Thoracic aorta (tissue), 2 donors: ENCODE data around the gene TLR5. TPM values are rescaled to one million over a fixed set of nuclear protein-coding genes. Genes with fewer than 3 reads are reported as not detected.

Experiments used
- ATAC-seq: fragments of 150-250 bp; one replicate; pipeline ENCODE4 v1.8.0; 2017; ENCODE audit warnings: low read depth; ENCODE audit not compliant: insufficient number of reproducible peaks, low FRiP score
- DNase-seq: peaks from one replicate; pipeline ENCODE4 v3.0.0-alpha.2; 2020; ENCODE audit warnings: low spot score
- H3K27ac ChIP-seq, 2 donors: fragments of 200-600 bp; sonication (generic); 1 replicate in 1 of 2; 2 replicates in 1 of 2; pipeline ENCODE4 v1.5.1; 2016; ENCODE audit warnings: mild to moderate bottlenecking in 2 of 2, moderate library complexity in 2 of 2
- H3K27me3 ChIP-seq: fragments of 200-600 bp; sonication (generic); replicated peaks from 2 replicates; pipeline ENCODE4 v1.6.0; 2016; ENCODE audit warnings: mild to moderate bottlenecking; ENCODE audit not compliant: insufficient read depth
- H3K36me3 ChIP-seq: fragments of 200-600 bp; sonication (generic); one replicate; pipeline ENCODE4 v1.5.1; 2016
- H3K4me1 ChIP-seq, 2 donors: fragments of 200-600 bp; sonication (generic); 1 replicate in 1 of 2; 2 replicates in 1 of 2; pipeline versions ENCODE4 v1.5.1 to v1.6.0; 2016; ENCODE audit warnings: low read depth in 2 of 2, mild to moderate bottlenecking in 1 of 2; ENCODE audit not compliant: control insufficient read depth in 1 of 2
- H3K4me3 ChIP-seq: fragments of 200-600 bp; sonication (generic); 2 replicates; pipeline ENCODE4 v1.5.1; 2016; ENCODE audit warnings: mild to moderate bottlenecking
- H3K9me3 ChIP-seq: fragments of 200-600 bp; sonication (generic); 2 replicates; pipeline ENCODE4 v1.5.1; 2016
- CTCF ChIP-seq: fragments of 200-600 bp; sonication (generic); IDR thresholded peaks from one replicate; pipeline ENCODE4 v1.5.1; 2019; ENCODE audit warnings: antibody characterized with exemption
- total RNA-seq, 2 donors: library from RNA; depleted of rRNA; stranded (reverse); fragments of >200 nt; gene quantifications; one replicate each; pipeline versions ENCODE4 v1.1.0 to v1.2.3, GENCODE V29; 2016

Gene TLR5
- total RNA-seq, 2 donors from 2014 or later: 5.4 to 20.2 TPM

- no peaks in the 10 kb centered on the region for H3K27me3 ChIP-seq
- TF ChIP-seq CTCF: no peak
- no peaks in the 10 kb centered on the region for H3K36me3 ChIP-seq
- ATAC-seq (no peak), DNase-seq (no peak)
- no peaks in the 10 kb centered on the region for H3K9me3 ChIP-seq
- H3K4me3 ChIP-seq: no peak overlapping the region
- H3K27ac ChIP-seq: no peak overlapping the region
- H3K4me1 ChIP-seq: peaks cover 11% of the 10 kb centered on the region in 2 donors
These were observed 4.8 kb upstream of the TLR5 start for GRCh38 chr1:223147873-223148272.

GRCh38 chr1:223147409-223147808 is 4.4 kb upstream of the TLR5 start:
- Histone ChIP-seq H3K4me3 (no peak overlapping the region), H3K36me3 (no peaks in the 10 kb centered on the region), H3K4me1 (peaks cover 14 to 15% of the 10 kb centered on the region in 2 donors), H3K9me3 (no peaks in the 10 kb centered on the region), H3K27me3 (no peaks in the 10 kb centered on the region), H3K27ac (no peak overlapping the region)
- TF ChIP-seq CTCF: no peak
- DNase-seq: no peak
- no peak for ATAC-seq

- ATAC-seq (no peak), DNase-seq (no peak)
- no peak overlapping the region for H3K4me3 ChIP-seq
- no peak for TF ChIP-seq CTCF
- H3K4me1 ChIP-seq: peaks cover 14 to 21% of the 10 kb centered on the region in 2 donors
- no peak overlapping the region for H3K27ac ChIP-seq
- no peaks in the 10 kb centered on the region for H3K36me3 ChIP-seq
- H3K27me3 ChIP-seq: no peaks in the 10 kb centered on the region
- H3K9me3 ChIP-seq: no peaks in the 10 kb centered on the region
These were observed 3.7 kb upstream of the TLR5 start for GRCh38 chr1:223146745-223147144.

GRCh38 chr1:223144914-223145313 is 1.9 kb upstream of the TLR5 start:
- DNase-seq (no peak), ATAC-seq (no peak)

GRCh38 chr1:223144431-223144830 is 1.4 kb upstream of the TLR5 start:
- Histone ChIP-seq H3K36me3 (no peaks in the 10 kb centered on the region), H3K27ac (no peak overlapping the region), H3K4me3 (no peak overlapping the region), H3K4me1 (peaks cover 14 to 21% of the 10 kb centered on the region in 2 donors), H3K9me3 (no peaks in the 10 kb centered on the region), H3K27me3 (no peaks in the 10 kb centered on the region)
- DNase-seq (no peak), ATAC-seq (no peak)
- no peak for TF ChIP-seq CTCF

More at GRCh38 chr1:223144914-223145313, 1.9 kb upstream of the TLR5 start:
- H3K9me3 ChIP-seq: no peaks in the 10 kb centered on the region
- no peaks in the 10 kb centered on the region for H3K27me3 ChIP-seq
- TF ChIP-seq CTCF: no peak
- no peaks in the 10 kb centered on the region for H3K36me3 ChIP-seq
- H3K4me3 ChIP-seq: no peak overlapping the region
- no peak overlapping the region for H3K27ac ChIP-seq
- peaks cover 14 to 21% of the 10 kb centered on the region in 2 donors for H3K4me1 ChIP-seq
